Kidney (tissue), 14 donors: ENCODE data around the gene EPRS1. TPM values are rescaled to one million over a fixed set of nuclear protein-coding genes. Genes with fewer than 3 reads are reported as not detected.

Experiments
- DNase-seq, 5 donors: peaks; one replicate each; pipeline ENCODE4 v3.0.0-alpha.2; 2013 to 2020
- FAIRE-seq: peaks from 2 replicates; lab custom pipeline; 2012; peaks lifted over from hg19 to GRCh38; lab: Jason Lieb, UNC
- H3K27ac ChIP-seq, 2 donors: one replicate each; pipeline ENCODE4 v1.7.0; 2013; ENCODE audit warnings: low read depth in 2 of 2, low read length in 2 of 2, inconsistent platforms in 1 of 2
- H3K27me3 ChIP-seq: one replicate; pipeline ENCODE4 v1.7.1; 2013; ENCODE audit warnings: low read length, inconsistent platforms; ENCODE audit not compliant: control insufficient read depth, insufficient read depth
- H3K36me3 ChIP-seq, 3 donors: one replicate each; pipeline versions ENCODE4 v1.7.0 to v1.7.1; 2013; ENCODE audit warnings: low read length in 3 of 3, control low read depth in 1 of 3, inconsistent platforms in 1 of 3; ENCODE audit not compliant: insufficient read depth in 3 of 3, control insufficient read depth in 2 of 3
- H3K4me1 ChIP-seq, 3 donors: one replicate each; pipeline versions ENCODE4 v1.7.0 to v1.7.1; 2013; ENCODE audit warnings: low read length in 3 of 3, inconsistent platforms in 1 of 3, low read depth in 1 of 3; ENCODE audit not compliant: control insufficient read depth in 2 of 3, insufficient read depth in 2 of 3
- H3K4me3 ChIP-seq, 3 donors: one replicate each; pipeline versions ENCODE4 v1.7.0 to v1.8.1; 2013; ENCODE audit warnings: low read length in 3 of 3, control low read depth in 1 of 3, inconsistent platforms in 1 of 3
- H3K9ac ChIP-seq, 3 donors: one replicate each; pipeline versions ENCODE4 v1.7.0 to v1.7.1; 2013; ENCODE audit warnings: low read length in 3 of 3, control low read depth in 1 of 3, inconsistent platforms in 1 of 3
- H3K9me3 ChIP-seq, 3 donors: one replicate each; pipeline versions ENCODE4 v1.7.0 to v1.7.1; 2013; ENCODE audit warnings: low read length in 3 of 3, control low read depth in 1 of 3, inconsistent platforms in 1 of 3; ENCODE audit not compliant: control insufficient read depth in 2 of 3, insufficient read depth in 1 of 3
- intact Hi-C: fragments of 100-400 bp; cut with DNase I; formaldehyde crosslinking; loops from one replicate; pipeline ENCODE4 v1.11.1; 2022
- polyA plus RNA-seq: library from polyadenylated mRNA; stranded (reverse); fragments of 350-450 nt; fragmentation: Illumina TruSeq; extraction: RNeasy Lipid Tissue Mini Kit (QIAGEN cat#74804); gene quantifications from one replicate; pipeline ENCODE4 v1.2.3, GENCODE V29; 2014; ENCODE audit warnings: low read depth, low replicate concordance; ENCODE audit not compliant: insufficient read depth
- total RNA-seq: library from RNA; stranded (reverse); fragmentation: NEBNext Ultra II Directional; extraction: Animal tissue kit (Norgen Biotek cat#: 25700); gene quantifications from one replicate; pipeline ENCODE4 v1.2.1, GENCODE V29; 2021
- TF ChIP-seq, protein P1 (sequence below): IDR thresholded peaks from 3 replicates; pipeline ENCODE4 v1.5.1; 2012; ENCODE audit warnings: mild to moderate bottlenecking, moderate library complexity, borderline replicate concordance; ENCODE audit not compliant: insufficient read depth; ENCODE audit errors: extremely low read depth
- donor health status: control.
- donor health status: control.
- donor health status: control.
- donor health status: control.
- donor health status: control.
- donor health status: DM: yes; HTN: yes; CAD: no.
- donor health status: Normal renal cell carcinoma (clear cell type).

EPRS1 gene
- total and polyA plus RNA-seq, 2 donors from 2014 or later = 63.1 to 88.7 TPM

DNA sequence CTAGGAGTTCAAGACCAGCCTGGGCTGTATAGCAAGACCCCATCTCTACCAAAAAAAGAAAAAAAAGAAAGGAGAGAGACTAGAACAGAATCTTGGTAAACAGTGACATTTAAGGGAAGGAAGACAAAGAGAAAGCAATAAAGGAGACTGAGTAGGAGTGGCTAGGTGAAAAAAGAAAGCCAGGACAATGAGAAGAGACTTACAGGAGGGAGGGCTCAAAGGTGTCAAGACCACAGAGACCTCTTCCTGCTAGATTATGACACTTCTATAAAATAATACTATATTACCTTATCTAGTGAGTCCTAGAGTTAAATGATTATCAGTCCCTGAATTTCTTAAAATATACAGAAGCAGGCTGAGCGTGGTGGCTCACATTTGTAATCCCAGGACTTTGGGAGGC is 10.1 kb upstream of the EPRS1 start:
- Histone ChIP-seq H3K27ac (no peak overlapping the region), H3K36me3 (no peaks in the 10 kb centered on the region), H3K4me3 (no peak overlapping the region), H3K9ac (no peak overlapping the region), H3K4me1 (no peaks in the 10 kb centered on the region), H3K9me3 (no peaks in the 10 kb centered on the region), H3K27me3 (no peaks in the 10 kb centered on the region)
- intact Hi-C loops = no loop called here
- DNase-seq = no peak
- FAIRE-seq = no peak
- TF ChIP-seq, protein P1, sequence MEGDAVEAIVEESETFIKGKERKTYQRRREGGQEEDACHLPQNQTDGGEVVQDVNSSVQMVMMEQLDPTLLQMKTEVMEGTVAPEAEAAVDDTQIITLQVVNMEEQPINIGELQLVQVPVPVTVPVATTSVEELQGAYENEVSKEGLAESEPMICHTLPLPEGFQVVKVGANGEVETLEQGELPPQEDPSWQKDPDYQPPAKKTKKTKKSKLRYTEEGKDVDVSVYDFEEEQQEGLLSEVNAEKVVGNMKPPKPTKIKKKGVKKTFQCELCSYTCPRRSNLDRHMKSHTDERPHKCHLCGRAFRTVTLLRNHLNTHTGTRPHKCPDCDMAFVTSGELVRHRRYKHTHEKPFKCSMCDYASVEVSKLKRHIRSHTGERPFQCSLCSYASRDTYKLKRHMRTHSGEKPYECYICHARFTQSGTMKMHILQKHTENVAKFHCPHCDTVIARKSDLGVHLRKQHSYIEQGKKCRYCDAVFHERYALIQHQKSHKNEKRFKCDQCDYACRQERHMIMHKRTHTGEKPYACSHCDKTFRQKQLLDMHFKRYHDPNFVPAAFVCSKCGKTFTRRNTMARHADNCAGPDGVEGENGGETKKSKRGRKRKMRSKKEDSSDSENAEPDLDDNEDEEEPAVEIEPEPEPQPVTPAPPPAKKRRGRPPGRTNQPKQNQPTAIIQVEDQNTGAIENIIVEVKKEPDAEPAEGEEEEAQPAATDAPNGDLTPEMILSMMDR = no peak

DNA sequence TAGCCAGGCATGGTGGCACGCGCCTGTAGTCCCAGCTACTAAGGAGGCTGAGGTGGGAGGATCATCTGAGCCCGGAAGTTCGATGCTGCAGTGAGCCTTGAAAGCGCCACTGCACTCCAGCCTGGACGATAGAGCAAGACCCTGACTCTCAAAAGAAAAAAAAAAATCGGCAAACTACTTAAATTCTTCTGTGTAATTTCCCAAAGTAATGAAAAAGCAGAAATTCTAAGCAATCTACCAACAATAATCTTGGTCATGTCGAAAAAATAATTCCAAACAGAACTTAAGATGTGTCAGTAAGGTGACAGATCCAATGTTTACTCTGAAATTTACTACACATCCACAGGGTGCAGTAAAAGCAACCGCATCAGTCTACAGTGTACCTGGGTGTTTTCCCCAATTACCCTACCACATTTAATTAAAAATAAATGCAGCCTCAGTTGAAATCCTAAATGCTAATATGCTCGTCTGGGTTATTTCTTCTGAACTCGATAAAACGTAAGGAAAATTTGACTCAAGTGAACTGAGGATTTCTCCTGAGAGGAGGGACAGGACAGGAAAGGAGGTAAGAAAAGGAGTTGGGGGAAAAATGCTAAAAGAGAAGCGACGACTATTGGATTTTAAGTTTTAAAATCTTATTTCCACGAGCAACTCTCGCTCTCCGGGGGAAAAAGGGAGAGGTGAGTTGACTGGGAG is 801 bp downstream of the EPRS1 start:
- TF ChIP-seq, protein P1 = no peak
- Histone ChIP-seq H3K9ac (peak overlapping the region; percentile 72 to 80 (median 72)), H3K4me1 (peaks cover 0 to 9% (median 0%) of the 10 kb centered on the region in 3 donors), H3K9me3 (no peaks in the 10 kb centered on the region), H3K36me3 (no peaks in the 10 kb centered on the region), H3K4me3 (peak overlapping the region; percentile 80 to 99 (median 82)), H3K27ac (peak overlapping the region; percentile 64 to 86), H3K27me3 (no peaks in the 10 kb centered on the region)
- no peak for FAIRE-seq
- peak in 2 of 5 donors; percentile 5 to 36 for DNase-seq
- intact Hi-C loops = no loop called here

- Histone ChIP-seq H3K27ac (no peak overlapping the region), H3K4me3 (peak overlapping the region in 1 of 3 donors; percentile 82), H3K9me3 (no peaks in the 10 kb centered on the region), H3K27me3 (no peaks in the 10 kb centered on the region), H3K4me1 (peaks cover 0 to 9% (median 0%) of the 10 kb centered on the region in 3 donors), H3K9ac (no peak overlapping the region), H3K36me3 (peaks cover 0 to 2% (median 2%) of the 10 kb centered on the region in 3 donors)
- no peak for FAIRE-seq
- intact Hi-C loops = no loop called here
- no peak for DNase-seq
- TF ChIP-seq, protein P1 = no peak
Measured at GRCh38 chr1:220044678-220045355, 1.5 kb downstream of the EPRS1 start.
